Activated CD4-positive, alpha-beta T cell treated with anti-CD3 and anti-CD28 coated beads, Interleukin-2, amount 50 U/mL, for 1 hour (primary cell): ENCODE results near the gene SEMA3B.
"Not testable (repeated sequence)": the region's sequence is repeated elsewhere in the genome, so short reads cannot be mapped to it uniquely, and the experiment has no call there.

Source experiments
- DNase-seq: peaks from one replicate; pipeline ENCODE4 v3.0.0-alpha.2; 2020

Gene SEMA3B

GRCh38 chr3:50260027-50260941 is 8.7 kb upstream of the SEMA3B start:
- peak; percentile 74 for DNase-seq

- no peak for DNase-seq
Observed at GRCh38 chr3:50260942-50261441, 8.0 kb upstream of the SEMA3B start.

- DNase-seq, result no peak
Observed at GRCh38 chr3:50261505-50261904, 7.4 kb upstream of the SEMA3B start.

- not testable (repeated sequence) for DNase-seq
Observed at GRCh38 chr3:50262200-50262599, 6.7 kb upstream of the SEMA3B start.

GRCh38 chr3:50262778-50263177 is 6.2 kb upstream of the SEMA3B start:
- no peak for DNase-seq

- DNase-seq, result no peak
Observed at GRCh38 chr3:50263478-50264382, 5.2 kb upstream of the SEMA3B start.

GRCh38 chr3:50264383-50264963 is 4.5 kb upstream of the SEMA3B start:
- no peak for DNase-seq

GRCh38 chr3:50264964-50265485 is 3.9 kb upstream of the SEMA3B start:
- no peak for DNase-seq

- DNase-seq, result no peak
Observed at GRCh38 chr3:50265571-50265970, 3.4 kb upstream of the SEMA3B start.

GRCh38 chr3:50266017-50266416 is 2.9 kb upstream of the SEMA3B start:
- no peak for DNase-seq

GRCh38 chr3:50266836-50267235 is 2.1 kb upstream of the SEMA3B start:
- no peak for DNase-seq

- no peak for DNase-seq
Observed at GRCh38 chr3:50267280-50267913, 1.6 kb upstream of the SEMA3B start.

- no peak for DNase-seq
Observed at GRCh38 chr3:50268276-50268675, 671 bp upstream of the SEMA3B start.

GRCh38 chr3:50269460-50269859 is 513 bp downstream of the SEMA3B start:
- no peak for DNase-seq

GRCh38 chr3:50269977-50270413 is 1.0 kb downstream of the SEMA3B start:
- no peak for DNase-seq

- no peak for DNase-seq
Observed at GRCh38 chr3:50270422-50271224, 1.7 kb downstream of the SEMA3B start.

- no peak for DNase-seq
Observed at GRCh38 chr3:50271314-50271936, 2.5 kb downstream of the SEMA3B start.

GRCh38 chr3:50272538-50272910 is 3.6 kb downstream of the SEMA3B start:
- DNase-seq, result not testable (repeated sequence)

GRCh38 chr3:50272911-50273688 is 4.2 kb downstream of the SEMA3B start:
- peak; percentile 86 for DNase-seq

- no peak for DNase-seq
Observed at GRCh38 chr3:50273689-50274065, 4.7 kb downstream of the SEMA3B start.
